ENCODE results near the gene SHISAL2A. TPM values are rescaled to one million over a fixed set of nuclear protein-coding genes. Genes with fewer than 3 reads are reported as not detected.

Gene SHISAL2A
- total and polyA plus RNA-seq, 4 donors, result 0.30 to 2.1 (median 1.5) TPM

DNA sequence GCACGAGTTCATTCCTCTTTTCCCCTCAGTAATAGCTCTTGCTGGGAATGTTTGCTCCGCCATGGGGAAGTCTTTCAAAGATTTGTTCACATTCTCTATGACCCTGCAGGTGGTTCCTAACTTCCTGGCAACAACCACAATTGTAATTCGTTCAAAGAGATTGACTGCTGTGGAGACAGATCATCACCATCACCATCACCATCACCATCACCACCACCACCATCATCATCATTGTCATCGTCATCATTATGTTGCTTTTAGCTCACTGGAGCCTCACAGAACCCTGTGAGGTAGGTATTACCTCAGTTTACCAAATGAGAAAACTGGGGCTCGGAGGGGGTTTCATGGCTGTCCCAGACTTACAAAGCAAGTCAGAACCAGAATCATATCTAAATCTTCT, 34.3 kb downstream of the SHISAL2A start:
- Histone ChIP-seq H3K4me3 (ENCODE audit: low read depth, low read length) (no peak overlapping the region), H3K4me1 (ENCODE audit: control insufficient read depth, insufficient read depth, low read length) (peaks cover 12% of the 10 kb centered on the region), H3K36me3 (ENCODE audit: control insufficient read depth, insufficient read depth, low read length) (no peaks in the 10 kb centered on the region), H3K27ac (ENCODE audit: low read depth, low read length) (no peak overlapping the region), H3K9me3 (ENCODE audit: control insufficient read depth, insufficient read depth, low read length) (no peaks in the 10 kb centered on the region), H3K27me3 (ENCODE audit: control insufficient read depth, insufficient read depth, low read length) (no peaks in the 10 kb centered on the region)
- WGBS (ENCODE audit: insufficient coverage), result 59% methylated on average over 3 of the region's 5 CpGs
- DNase-seq (ENCODE audit: low read depth in 4 of 6, low spot score in 6 of 6), result no peak

DNA sequence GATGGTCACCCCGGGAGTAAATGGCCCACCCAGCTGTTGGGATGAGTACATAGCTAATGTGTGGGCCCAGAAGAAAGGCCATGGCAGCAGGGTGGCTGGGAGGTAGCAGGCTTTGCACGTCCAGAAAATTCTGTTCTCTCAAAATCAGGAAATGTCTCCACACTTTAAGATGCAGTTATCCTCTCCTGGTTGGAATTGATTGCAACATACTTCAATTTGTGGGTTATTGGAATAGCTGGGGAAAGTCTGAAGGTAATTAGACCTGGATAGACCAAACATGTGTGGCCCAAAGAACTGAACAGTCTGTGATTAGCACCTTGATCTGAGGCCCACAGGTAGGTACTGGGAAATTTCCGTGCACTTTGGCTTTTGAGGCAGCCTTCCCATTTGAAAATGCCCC, 35.0 kb downstream of the SHISAL2A start:
- Histone ChIP-seq H3K4me1 (ENCODE audit: control insufficient read depth, insufficient read depth, low read length) (peaks cover 5% of the 10 kb centered on the region), H3K27ac (ENCODE audit: low read depth, low read length) (no peak overlapping the region), H3K36me3 (ENCODE audit: control insufficient read depth, insufficient read depth, low read length) (no peaks in the 10 kb centered on the region), H3K27me3 (ENCODE audit: control insufficient read depth, insufficient read depth, low read length) (no peaks in the 10 kb centered on the region), H3K9me3 (ENCODE audit: control insufficient read depth, insufficient read depth, low read length) (no peaks in the 10 kb centered on the region), H3K4me3 (ENCODE audit: low read depth, low read length) (no peak overlapping the region)
- DNase-seq (ENCODE audit: low read depth in 4 of 6, low spot score in 6 of 6), result no peak
- whole genome bisulfite sequencing (ENCODE audit: insufficient coverage), result 77% methylated on average over 2 of the region's 3 CpGs

DNA sequence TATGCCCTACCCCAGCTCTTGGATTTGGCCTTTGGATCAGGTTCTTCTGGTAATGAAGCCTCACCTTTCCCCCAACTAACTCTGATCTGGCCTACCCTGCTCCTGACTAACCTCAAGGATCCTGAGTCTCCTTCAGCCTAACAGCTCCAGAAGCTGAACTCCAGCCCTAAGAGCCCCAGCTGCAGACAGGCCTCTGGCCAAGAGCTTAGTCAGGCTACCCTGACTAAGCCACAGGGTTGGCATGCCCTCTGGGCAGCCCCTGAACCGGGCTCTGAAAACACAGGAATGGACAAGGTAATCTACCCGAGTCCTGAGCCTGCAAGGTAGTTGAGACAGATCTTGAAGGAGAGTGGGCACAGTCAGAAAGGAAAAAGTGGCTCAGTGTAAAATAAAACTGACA, 35.7 kb downstream of the SHISAL2A start:
- no peaks in the 10 kb centered on the region for H3K4me1 ChIP-seq (ENCODE audit: control insufficient read depth, insufficient read depth, low read length)
- no peak for DNase-seq (ENCODE audit: low read depth in 4 of 6, low spot score in 6 of 6)
- H3K9me3 ChIP-seq (ENCODE audit: control insufficient read depth, insufficient read depth, low read length), result no peaks in the 10 kb centered on the region
- H3K36me3 ChIP-seq (ENCODE audit: control insufficient read depth, insufficient read depth, low read length), result no peaks in the 10 kb centered on the region
- no peak overlapping the region for H3K4me3 ChIP-seq (ENCODE audit: low read depth, low read length)
- no peaks in the 10 kb centered on the region for H3K27me3 ChIP-seq (ENCODE audit: control insufficient read depth, insufficient read depth, low read length)
- 96% methylated on average over 2 of the region's 2 CpGs for WGBS (ENCODE audit: insufficient coverage)
- H3K27ac ChIP-seq (ENCODE audit: low read depth, low read length), result no peak overlapping the region

DNA sequence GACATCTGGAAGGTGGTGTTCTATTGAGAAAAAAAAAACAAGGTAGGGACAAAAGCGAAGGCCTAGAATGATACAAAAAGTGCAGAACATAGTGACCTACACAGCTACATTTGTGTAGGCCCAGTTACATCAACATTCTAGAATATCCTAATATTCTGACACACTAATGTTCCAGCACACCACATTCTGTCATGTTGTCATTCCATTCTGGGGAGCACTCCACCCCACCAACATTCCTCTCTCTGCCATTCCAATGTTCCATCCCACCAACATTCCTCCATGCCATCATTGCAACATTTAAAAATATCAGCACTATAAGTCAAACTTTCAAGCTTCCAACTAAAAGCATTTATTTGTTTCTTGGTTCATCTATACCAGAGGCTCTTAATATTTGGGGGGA, 36.7 kb downstream of the SHISAL2A start:
- H3K27me3 ChIP-seq (ENCODE audit: control insufficient read depth, insufficient read depth, low read length), result no peaks in the 10 kb centered on the region
- no peaks in the 10 kb centered on the region for H3K9me3 ChIP-seq (ENCODE audit: control insufficient read depth, insufficient read depth, low read length)
- H3K36me3 ChIP-seq (ENCODE audit: control insufficient read depth, insufficient read depth, low read length), result no peaks in the 10 kb centered on the region
- 100% methylated on average over 1 of the region's 1 CpG for WGBS (ENCODE audit: insufficient coverage)
- no peaks in the 10 kb centered on the region for H3K4me1 ChIP-seq (ENCODE audit: control insufficient read depth, insufficient read depth, low read length)
- DNase-seq (ENCODE audit: low read depth in 4 of 6, low spot score in 6 of 6), result no peak
- H3K27ac ChIP-seq (ENCODE audit: low read depth, low read length), result no peak overlapping the region
- no peak overlapping the region for H3K4me3 ChIP-seq (ENCODE audit: low read depth, low read length)

DNA sequence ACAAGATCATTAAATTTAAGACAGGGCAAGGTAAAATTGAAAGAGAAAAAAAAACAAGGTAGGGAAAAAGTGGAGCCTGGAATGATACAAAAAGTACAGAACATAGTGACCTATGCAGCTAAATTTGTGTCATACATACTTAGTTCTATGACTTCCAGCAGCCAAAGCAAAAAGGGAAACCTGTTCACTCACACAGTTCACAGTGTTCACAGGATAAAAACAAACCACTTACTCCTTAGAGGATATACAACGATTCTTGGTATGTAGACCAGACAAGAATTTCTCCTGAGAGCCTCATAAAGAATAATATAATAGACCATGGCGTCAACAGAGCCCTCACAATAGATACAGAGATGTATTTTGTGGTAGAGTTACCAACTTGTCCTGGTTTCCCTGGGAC, 37.6 kb downstream of the SHISAL2A start:
- no peaks in the 10 kb centered on the region for H3K4me1 ChIP-seq (ENCODE audit: control insufficient read depth, insufficient read depth, low read length)
- H3K4me3 ChIP-seq (ENCODE audit: low read depth, low read length), result no peak overlapping the region
- no peak overlapping the region for H3K27ac ChIP-seq (ENCODE audit: low read depth, low read length)
- no peaks in the 10 kb centered on the region for H3K27me3 ChIP-seq (ENCODE audit: control insufficient read depth, insufficient read depth, low read length)
- no CpG with 5 or more reads among the region's 2 CpGs for WGBS (ENCODE audit: insufficient coverage)
- H3K36me3 ChIP-seq (ENCODE audit: control insufficient read depth, insufficient read depth, low read length), result no peaks in the 10 kb centered on the region
- no peak for DNase-seq (ENCODE audit: low read depth in 4 of 6, low spot score in 6 of 6)
- H3K9me3 ChIP-seq (ENCODE audit: control insufficient read depth, insufficient read depth, low read length), result no peaks in the 10 kb centered on the region

DNA sequence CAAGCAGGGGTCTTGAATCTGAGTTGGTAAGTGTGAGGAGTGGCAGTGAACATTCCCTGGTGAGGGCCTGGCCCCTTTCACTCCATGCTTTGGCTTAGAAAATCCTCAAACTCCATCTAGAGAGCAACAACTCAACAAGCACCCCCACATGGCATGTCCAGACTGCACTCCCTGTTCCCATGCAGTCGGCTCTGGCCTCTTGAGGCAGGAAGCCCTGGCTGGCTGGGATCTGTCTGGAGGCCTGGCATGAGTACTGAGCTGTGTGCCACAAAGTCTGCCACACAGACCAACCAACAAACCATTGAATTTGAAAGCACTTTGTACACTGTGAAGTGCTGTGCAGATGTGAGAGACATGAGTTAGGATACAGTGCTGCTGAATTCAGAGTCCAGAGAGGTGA, 40.0 kb downstream of the SHISAL2A start:
- Histone ChIP-seq H3K27ac (ENCODE audit: low read depth, low read length) (no peak overlapping the region), H3K9me3 (ENCODE audit: control insufficient read depth, insufficient read depth, low read length) (no peaks in the 10 kb centered on the region), H3K4me3 (ENCODE audit: low read depth, low read length) (no peak overlapping the region), H3K36me3 (ENCODE audit: control insufficient read depth, insufficient read depth, low read length) (no peaks in the 10 kb centered on the region), H3K27me3 (ENCODE audit: control insufficient read depth, insufficient read depth, low read length) (no peaks in the 10 kb centered on the region), H3K4me1 (ENCODE audit: control insufficient read depth, insufficient read depth, low read length) (peaks cover 3% of the 10 kb centered on the region)
- WGBS (ENCODE audit: insufficient coverage), result 20% methylated on average over 1 of the region's 1 CpG
- peak in 1 of 6 donors; percentile 6 for DNase-seq (ENCODE audit: low read depth in 4 of 6, low spot score in 6 of 6)

DNA sequence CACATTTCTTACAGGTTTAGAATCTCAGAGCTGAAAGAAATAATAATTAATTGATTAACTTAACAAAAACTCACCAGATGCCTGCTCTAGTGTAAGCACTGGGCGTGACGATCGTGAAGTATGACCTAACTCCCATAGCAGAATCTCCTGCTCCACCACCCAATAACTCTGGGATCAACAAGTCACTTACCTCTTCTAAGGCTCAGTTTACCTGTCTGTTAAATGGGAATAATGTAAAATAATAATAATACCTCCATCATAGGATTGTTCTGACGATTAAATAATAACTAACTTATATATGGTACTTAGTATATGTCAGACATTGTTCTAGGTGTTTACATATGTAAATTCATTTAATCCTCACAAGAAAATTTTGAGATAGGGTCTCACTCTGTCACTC, 40.5 kb downstream of the SHISAL2A start:
- H3K4me3 ChIP-seq (ENCODE audit: low read depth, low read length), result no peak overlapping the region
- H3K9me3 ChIP-seq (ENCODE audit: control insufficient read depth, insufficient read depth, low read length), result no peaks in the 10 kb centered on the region
- no peak overlapping the region for H3K27ac ChIP-seq (ENCODE audit: low read depth, low read length)
- DNase-seq (ENCODE audit: low read depth in 4 of 6, low spot score in 6 of 6), result no peak
- no peaks in the 10 kb centered on the region for H3K27me3 ChIP-seq (ENCODE audit: control insufficient read depth, insufficient read depth, low read length)
- H3K4me1 ChIP-seq (ENCODE audit: control insufficient read depth, insufficient read depth, low read length), result peaks cover 3% of the 10 kb centered on the region
- no CpG with 5 or more reads among the region's 4 CpGs for WGBS (ENCODE audit: insufficient coverage)
- H3K36me3 ChIP-seq (ENCODE audit: control insufficient read depth, insufficient read depth, low read length), result no peaks in the 10 kb centered on the region

DNA sequence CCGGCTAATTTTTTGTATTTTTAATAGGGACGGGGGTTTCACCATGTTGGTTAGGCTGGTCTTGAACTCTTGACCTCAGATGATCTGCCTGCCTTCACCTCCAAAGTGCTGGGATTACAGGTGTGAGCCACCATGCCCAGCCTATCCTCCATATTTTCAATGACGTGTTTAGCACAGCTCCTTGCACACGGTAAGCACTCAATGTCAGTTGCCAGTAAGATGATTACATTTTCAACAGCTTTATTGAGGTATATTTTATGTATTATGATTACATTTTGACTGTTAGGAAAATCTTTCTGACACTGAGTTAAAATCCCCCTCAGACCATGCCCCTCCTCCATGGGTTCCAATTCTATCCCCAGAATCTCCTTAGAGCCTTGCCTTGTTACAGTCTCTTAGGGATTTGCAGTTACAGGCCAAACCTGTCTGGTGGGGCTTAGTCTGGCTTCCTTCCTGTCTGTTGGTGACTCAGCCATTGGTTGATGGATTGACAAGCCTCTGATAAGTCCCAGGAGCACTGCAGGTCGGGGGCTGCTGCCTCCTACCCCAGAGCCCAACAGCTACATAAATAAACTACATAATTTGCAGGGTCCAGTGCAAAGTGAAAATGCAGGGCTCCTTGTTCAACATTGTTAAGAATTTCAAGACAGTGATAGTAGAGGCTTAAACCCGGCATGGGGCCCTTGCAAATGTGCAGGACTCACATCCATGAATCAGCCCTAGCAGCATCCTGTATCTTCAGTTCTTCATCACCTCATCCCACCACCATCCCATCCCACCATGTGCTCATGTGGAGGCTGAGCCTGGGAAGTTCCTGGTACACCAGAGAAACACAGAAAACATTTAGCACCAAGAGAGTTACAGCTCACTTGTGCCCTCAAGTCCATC, 41.8 kb downstream of the SHISAL2A start:
- Histone ChIP-seq H3K4me3 (ENCODE audit: low read depth, low read length) (no peak overlapping the region), H3K36me3 (ENCODE audit: control insufficient read depth, insufficient read depth, low read length) (no peaks in the 10 kb centered on the region), H3K9me3 (ENCODE audit: control insufficient read depth, insufficient read depth, low read length) (no peaks in the 10 kb centered on the region), H3K27ac (ENCODE audit: low read depth, low read length) (no peak overlapping the region), H3K4me1 (ENCODE audit: control insufficient read depth, insufficient read depth, low read length) (peaks cover 3% of the 10 kb centered on the region), H3K27me3 (ENCODE audit: control insufficient read depth, insufficient read depth, low read length) (no peaks in the 10 kb centered on the region)
- 33% methylated on average over 1 of the region's 6 CpGs for WGBS (ENCODE audit: insufficient coverage)
- DNase-seq (ENCODE audit: low read depth in 4 of 6, low spot score in 6 of 6), result no peak

DNA sequence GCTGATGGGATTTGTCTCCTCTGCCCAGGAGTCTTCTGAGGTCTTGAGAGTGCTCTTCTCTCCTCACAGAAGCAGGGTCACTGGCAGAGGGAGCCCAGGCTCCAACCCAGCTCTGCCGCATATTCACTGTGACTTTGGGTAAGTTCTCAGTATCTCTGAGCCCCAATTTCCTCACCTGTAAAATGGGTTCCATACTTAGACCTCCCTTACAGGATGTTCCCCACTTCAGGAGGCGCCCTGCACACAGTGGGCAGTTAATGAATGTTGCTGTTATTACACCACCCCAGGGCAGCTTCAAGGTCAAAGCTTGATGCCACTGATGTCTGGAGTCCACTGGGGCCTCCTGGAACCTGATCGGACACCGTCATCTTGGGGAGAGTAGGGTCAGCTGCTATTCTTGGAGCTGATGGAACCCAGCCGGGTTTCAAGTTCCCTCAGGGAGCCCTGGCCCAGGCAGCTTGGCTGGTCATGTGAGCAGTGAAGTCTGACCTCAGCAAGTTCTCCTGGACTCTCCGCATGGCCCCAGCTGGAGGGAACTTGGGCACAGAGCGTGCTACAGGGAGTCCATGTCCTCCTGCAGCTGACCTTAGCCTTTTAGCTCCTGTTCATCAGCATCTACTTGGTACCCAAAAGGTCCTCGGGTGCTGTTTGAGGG, 43.4 kb downstream of the SHISAL2A start:
- no peak for DNase-seq (ENCODE audit: low read depth in 4 of 6, low spot score in 6 of 6)
- H3K4me3 ChIP-seq (ENCODE audit: low read depth, low read length), result no peak overlapping the region
- H3K4me1 ChIP-seq (ENCODE audit: control insufficient read depth, insufficient read depth, low read length), result peaks cover 3% of the 10 kb centered on the region
- WGBS (ENCODE audit: insufficient coverage), result 88% methylated on average over 7 of the region's 8 CpGs
- H3K9me3 ChIP-seq (ENCODE audit: control insufficient read depth, insufficient read depth, low read length), result no peaks in the 10 kb centered on the region
- no peaks in the 10 kb centered on the region for H3K27me3 ChIP-seq (ENCODE audit: control insufficient read depth, insufficient read depth, low read length)
- H3K27ac ChIP-seq (ENCODE audit: low read depth, low read length), result no peak overlapping the region
- no peaks in the 10 kb centered on the region for H3K36me3 ChIP-seq (ENCODE audit: control insufficient read depth, insufficient read depth, low read length)
